GM12874 (cell line): ENCODE data around the gene RNF44.

Experiments used
- CTCF ChIP-seq: IDR thresholded peaks from 2 replicates; pipeline ENCODE4 v1.5.1; 2011; ENCODE audit warnings: low read depth, mild to moderate bottlenecking, control low read depth, low read length, moderate library complexity; ENCODE audit not compliant: insufficient read depth

Gene RNF44

GRCh38 chr5:176552332-176552869 is 15.2 kb upstream of the RNF44 start:
- no peak for TF ChIP-seq CTCF

GRCh38 chr5:176550275-176550831 is 13.2 kb upstream of the RNF44 start:
- TF ChIP-seq CTCF, result no peak

- no peak for TF ChIP-seq CTCF
These were observed 12.7 kb upstream of the RNF44 start for GRCh38 chr5:176549871-176550270.

GRCh38 chr5:176548967-176549444 is 11.8 kb upstream of the RNF44 start, which contains the start of gene CDHR2:
TSS of gene CDHR2 (plus strand) at chr5:176549342. CDS start at chr5:176565353, 16,011 bp downstream.
- no peak for TF ChIP-seq CTCF

- TF ChIP-seq CTCF, result no peak
These were observed 10.6 kb upstream of the RNF44 start for GRCh38 chr5:176547802-176548201.

GRCh38 chr5:176545737-176546509 is 8.7 kb upstream of the RNF44 start:
- no peak for TF ChIP-seq CTCF

- no peak for TF ChIP-seq CTCF
These were observed 8.2 kb upstream of the RNF44 start for GRCh38 chr5:176545388-176545736.
